RPMI8226 (cell line): Measurements from ENCODE around the gene MACO1.

Experiments
- DNase-seq: peaks from one replicate; pipeline ENCODE4 v3.0.0-alpha.2; 2015

Gene MACO1

DNA sequence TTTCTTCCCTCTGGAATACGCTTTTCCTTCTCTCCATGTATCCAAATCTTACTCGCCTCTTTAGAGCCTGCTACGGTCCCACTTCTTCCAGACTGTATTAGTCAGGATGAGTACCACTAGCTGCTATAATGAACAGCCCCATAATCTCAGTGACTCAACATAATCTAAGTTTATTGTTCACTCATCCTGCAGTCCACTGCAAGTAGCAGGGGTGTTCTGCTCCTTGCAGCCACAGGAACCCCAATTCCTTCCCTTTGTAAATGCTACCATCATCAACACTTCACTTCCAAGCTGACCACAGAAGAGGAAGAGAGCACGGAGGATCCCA, 94.6 kb downstream of the MACO1 start:
- no peak for DNase-seq

DNA sequence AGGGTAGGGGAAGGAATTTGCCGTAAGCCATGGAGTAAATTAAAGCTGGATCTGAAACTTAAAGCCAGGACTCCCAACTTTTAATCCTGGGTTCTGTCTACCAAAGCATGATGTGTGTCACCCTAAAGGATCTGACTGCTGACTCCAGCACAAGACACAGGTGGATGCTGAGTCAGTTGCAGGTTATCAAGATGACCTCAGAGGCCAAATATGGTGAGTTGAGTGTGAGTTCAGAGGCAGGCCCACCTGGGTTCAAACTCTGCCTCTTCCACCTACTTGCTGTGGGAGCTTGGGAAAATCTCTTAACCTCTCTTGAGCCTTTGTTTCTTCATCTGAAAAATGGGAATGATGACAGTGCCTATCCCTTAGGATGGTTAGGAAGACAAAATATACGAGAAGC, 96.1 kb downstream of the MACO1 start:
- peak; percentile 58 for DNase-seq

DNA sequence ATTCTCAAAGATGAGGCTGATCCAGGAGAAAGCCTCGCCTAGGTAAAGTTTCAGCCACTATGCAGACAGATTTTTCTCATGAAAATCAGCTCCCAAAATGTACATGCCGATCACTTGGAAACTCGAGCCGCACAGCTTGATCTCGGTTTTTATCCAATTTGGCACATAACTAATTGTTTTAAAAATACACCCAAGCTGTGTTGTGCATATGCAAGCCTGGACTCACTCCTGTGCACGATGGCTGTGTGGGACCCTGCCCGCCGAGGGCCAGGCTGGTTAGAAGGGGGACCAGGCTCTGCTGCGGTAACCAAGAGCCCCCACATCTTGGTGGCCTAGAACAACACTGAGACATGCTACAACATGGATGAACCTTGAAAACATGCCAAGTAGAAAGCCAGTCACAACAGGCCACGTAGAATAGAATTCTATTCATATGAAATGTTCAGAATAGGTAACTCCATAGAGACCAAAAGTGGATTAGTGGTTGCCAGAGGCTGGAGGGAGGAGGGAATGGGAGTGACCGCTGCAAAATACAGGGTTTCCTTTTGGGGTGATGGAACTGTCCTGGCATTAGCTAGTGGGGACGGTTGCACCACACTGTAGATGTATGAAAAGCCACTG, 96.6 kb downstream of the MACO1 start:
- DNase-seq: no peak

DNA sequence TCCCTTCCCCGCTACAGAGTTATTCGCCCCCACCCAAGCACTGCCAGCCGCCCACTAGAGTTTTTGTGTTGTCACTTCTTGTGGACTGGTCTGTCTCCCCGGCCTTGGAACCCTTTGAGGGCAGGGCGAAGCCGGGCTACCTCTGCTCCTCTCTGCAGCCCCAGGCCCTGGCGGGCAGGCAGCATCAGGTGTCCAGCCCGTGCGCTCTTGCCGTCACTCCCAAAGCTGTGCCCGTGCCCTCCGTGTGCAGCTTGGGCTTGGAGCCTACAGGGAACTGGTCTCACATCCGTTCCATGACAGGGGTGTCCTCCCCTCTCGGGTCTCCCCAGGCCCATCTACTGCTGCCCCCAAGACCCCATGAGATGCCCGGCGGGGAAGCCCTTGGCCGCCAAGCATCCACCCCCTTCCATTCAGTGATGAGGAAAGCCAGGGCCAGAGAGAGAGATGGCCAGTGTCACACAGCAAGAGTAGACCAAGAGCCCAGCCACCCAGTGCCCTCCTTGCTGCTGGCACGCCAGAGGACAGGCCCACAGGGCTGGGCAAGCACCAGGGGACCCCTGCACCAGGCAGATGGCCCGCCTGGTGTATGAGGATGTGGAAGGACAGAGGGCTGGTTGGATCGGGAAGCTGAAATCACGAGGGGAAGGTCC, 97.4 kb downstream of the MACO1 start:
- no peak for DNase-seq

DNA sequence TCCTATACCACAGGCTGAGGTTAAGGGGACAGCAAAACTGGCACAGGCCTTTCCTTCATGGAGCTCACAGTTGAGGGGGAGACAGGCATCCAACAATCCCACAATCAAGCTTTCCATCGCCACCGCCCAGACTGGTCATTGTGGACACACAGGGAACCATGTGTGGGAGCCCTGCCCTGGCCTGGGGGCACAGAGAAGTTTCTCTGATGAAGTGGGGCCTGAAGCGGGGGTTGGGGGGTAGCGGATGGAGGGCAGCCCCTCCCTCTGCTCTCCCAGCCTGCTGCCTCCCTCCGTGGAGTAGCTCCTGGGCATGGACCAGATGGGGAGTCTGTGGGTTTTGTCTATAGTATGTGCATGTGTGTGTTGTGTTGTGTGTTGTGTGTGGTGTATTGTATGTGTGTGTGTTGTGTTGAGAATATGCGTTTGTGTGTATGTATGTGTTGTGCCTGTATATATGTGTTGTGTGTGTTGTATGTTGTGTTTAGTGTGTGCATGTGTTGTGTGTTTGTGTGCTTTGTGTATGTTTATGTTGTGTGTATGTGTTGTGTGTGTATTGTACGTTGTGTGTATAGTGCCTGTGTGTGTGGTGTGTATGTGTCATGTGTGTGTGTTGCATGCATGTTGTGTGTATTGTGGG, 98.3 kb downstream of the MACO1 start:
- DNase-seq: no peak

DNA sequence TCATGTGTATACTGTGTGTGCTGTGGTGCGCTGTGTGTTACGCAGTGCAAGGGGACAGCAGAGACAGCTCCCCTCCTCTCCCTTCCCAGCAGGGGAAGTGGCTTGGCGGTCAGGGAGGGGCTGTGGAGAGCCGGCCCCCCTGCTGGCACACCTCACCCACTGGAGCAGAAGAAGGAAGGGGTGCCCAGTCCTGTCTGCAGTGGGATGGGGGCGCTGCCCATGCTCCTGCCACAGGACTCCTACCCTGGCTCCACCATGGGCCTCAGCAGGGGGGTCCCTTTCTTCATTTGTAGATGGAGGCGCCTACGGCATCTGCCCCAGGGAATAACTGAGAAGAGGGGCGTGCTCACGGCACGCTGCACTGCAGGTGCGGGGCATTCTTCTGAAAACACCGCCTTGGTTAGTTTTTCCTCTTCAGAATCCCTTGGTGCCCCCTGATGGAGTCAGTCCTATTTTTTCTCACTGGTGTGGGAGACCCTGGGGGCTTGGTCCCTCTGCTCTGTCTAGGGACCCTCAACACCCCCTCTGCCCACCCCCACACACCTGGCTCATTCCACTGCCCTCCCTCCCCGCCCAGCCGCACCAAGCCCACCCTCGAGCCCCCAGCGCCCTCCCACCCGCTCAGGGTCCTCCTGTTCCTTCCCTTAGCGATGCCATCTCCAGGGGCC, 99.0 kb downstream of the MACO1 start:
- DNase-seq: no peak

DNA sequence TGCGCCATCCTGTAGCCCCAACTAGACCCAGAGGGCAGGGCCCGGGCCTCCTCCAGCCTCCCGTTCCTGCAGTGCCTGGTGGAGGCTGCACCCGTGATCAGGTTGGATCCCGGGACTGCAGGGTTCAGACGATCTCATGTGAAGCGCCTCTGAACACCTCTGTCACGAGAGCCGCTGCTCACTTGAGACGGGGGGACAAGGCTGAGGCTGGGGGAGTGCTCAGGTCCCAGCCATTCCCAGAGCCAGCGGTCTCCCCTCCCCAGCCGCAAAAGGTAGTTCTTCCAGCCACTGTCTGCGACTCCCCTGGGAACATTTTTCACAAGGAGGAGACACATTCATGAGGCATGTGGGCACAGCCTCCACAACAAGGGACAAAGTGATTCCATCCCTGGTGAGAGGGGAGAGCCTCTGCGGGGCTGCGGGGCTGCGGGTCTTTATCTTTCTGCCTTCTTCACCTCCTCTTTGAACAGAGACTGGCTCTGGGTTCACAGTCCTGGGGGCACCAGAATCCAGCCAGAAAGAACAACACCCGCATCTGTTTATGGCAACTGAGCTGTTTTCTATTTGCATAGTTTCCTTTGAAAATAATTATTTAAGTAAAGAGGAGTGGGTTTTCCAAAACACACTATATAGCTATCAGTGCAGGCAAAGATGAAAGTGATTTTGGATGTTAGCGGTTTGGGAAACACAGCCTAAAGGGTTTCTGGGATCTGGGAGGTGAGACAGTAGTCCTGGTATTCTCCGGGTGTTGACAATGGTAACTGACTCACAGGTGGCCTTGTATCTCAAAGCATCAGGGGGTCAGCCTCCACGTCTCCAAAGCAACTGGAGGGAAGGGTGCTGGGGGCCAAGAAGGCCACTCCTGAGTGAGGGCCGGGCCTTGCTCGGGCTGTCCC, 99.7 kb downstream of the MACO1 start:
- DNase-seq: no peak

DNA sequence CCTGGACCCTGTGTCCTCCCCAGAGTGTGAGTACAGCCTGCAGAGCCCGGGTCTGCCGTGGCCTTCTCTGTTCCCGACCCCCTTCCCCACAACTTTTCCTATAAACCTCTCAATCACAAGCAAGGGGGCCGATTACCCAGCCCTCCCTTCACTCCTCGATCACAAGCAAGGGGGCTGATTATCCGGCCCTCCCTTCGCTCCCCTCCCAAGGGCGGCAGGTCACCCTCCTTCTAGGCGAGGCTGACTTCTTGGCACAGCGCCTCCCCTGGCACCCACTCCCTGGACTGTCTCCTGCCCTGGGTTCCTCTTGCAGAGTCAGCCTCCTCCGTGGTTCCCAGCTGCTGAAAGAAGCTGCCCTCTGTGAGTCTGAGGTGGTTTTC, 100.4 kb downstream of the MACO1 start:
- peak; percentile 77 for DNase-seq

DNA sequence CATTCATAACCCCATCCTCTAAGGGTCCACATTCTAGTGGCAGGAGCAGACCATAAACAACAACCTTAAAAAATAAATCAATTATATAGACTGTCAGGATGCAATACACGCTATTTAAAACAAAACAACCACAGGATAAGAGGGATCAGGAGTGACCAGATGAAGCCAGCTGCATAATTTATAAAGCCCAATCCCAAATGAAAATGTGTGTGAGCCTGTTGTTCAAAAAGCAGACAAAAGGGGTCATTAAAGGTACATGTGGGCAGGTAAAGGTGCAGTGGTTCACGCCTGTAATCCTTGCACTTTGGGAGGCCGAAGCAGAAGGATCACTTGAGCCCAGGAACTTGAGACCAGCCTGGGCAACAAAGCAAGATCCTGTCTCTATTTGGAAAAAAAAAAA, 102.3 kb downstream of the MACO1 start:
- DNase-seq: no peak

DNA sequence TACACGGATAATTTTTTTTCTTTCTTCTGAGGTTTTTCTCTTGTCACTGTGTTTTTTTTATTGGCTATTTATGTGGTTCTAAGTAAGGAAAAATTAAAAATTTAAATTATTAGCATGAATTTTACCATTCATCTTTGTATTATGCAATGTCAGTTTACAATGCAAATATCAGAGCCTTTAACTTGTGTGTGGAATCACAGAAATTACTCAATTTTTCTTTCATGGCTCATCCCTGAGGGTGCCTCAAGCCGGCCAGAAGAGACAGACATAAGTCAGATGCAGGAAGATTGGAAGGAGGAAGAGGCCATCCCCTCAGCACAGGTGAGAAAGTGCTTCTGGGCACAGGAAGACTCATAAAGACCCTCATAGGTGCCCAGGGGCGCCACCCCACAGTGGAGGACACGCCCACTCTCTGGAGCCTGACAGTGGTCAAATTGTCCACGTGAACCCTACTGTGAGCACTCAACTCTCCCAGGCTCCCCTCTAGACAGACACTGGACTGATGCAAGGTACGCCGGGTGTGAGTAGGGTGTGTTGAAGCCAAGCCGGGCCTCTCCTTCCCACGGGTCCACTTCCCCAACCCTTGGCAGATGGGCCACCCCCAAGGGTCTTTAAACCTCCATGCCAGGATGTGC, 103.2 kb downstream of the MACO1 start:
- no peak for DNase-seq

DNA sequence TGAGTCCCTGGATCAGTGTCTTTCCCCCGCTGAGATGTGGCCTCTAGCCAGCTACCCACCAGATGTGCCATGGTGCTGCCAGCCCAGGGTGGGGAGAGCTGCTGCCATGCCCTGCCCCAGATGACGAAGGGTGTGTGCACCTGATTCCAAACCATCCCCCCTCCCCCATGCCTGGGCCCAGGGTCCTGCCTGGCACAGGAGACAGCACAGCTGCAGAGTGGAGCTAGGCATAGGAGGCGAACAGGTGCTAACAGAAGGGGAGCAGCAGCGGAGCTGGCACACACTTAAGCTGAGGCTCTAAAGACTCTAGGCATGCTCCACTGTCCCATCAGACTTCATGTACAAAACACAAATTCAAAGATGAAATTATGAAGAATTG, 103.7 kb downstream of the MACO1 start:
- peak; percentile 59 for DNase-seq

DNA sequence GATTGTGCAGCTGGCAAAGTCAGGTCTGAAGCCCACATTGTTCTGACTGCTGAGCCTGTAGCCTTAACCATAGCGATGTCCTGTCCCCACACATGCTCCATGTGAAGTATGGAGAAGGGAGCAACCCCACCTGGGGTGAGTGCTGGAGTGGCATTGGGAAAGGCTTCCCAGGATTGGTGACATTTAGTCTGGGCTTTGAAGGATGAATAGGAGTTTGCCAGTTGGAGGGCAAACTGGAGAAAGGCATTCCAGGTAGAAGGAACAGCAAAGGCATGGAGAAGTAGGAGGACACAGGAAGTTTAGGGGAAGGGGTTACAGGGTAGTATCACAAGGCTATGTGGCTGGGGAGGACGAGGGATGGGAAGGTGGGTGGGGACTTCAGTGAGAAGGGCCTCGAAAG, 105.4 kb downstream of the MACO1 start:
- DNase-seq: no peak

DNA sequence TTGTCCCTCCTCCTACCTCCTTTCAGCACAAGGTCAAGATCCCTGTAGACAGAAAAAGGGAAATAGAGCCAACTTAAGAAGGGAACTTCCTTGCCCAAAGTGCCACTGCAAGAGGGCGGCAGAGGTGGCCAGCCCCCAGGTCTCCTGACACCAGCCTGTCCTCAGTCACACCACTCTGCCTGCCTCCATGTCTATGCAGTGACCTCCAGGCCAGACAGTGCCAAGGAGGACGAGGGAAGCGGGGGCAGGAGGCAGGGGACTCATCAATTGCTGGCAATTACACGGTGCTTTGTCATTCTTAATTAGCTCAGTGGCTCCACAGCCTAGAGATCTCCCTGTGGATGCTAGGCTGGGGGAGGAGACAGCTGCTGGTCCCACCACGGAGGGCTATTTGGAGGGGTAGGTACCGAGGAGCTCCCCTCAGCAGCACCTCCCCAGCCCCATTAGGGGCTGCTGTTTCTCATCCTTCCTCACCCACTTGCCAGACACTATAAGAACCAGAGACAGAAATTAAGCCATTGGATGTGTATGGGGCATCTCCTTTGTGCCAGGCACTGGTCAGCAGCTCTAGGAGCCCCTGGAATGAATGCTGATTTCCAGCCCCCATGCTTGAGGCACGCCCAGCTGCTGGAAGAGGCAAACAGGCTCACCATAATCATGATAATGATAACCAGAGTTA, 106.6 kb downstream of the MACO1 start:
- no peak for DNase-seq

DNA sequence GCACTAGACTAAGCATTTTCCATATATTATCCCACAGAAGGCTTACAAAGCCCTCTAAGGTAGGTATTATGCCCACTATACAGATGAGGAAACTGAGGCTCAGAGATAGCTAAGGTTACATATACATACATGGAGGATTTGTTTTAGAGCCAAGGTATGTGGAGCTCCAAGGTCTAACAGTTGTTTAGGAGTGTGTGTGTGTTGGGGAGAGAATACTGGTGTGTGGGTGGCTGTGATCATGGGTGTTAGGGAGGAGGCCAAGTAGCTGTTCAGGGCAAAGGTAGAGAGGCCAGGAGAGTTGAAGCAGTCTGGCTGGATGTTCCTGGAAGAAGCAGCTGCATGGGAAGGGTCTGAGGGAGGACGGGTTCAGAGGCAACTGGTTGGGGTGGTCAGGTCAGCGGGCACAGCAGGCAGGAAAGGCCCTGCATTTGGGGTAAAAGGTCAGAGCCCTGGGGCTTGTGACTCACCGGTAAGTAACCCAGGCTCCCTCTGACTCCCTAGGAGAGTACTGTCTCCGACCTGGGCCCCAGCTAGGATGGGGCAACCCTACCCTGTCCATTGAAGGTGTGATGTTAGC, 107.6 kb downstream of the MACO1 start:
- DNase-seq: no peak

DNA sequence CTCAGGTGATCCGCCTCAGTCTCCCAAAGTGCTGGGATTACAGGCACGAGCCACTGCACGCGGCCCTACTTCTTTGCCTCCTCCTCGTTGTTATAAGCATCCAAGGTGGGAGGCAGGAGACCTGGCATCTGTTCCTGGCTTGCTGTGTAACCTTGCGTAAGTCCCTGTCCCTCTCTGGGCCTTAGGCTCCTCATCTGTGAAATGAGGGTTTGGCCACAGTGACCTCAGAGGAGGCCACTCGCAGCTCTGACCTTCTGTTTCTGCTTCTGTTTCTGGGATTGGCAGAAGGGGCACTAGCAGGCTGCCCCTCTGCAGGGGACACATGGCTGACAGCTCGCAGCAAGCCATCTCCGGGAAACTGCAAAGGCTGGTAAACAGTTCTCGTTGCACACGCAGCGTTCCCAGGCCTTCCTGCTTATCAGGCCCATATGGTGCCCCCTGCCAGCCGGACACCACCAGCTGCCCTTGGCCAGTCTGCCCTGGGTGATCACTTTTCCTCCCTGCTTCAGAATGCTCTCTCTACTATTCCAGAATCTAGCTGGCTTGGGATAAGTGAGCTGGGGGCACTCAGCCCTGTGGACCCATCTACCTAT, 110.1 kb downstream of the MACO1 start:
- no peak for DNase-seq

DNA sequence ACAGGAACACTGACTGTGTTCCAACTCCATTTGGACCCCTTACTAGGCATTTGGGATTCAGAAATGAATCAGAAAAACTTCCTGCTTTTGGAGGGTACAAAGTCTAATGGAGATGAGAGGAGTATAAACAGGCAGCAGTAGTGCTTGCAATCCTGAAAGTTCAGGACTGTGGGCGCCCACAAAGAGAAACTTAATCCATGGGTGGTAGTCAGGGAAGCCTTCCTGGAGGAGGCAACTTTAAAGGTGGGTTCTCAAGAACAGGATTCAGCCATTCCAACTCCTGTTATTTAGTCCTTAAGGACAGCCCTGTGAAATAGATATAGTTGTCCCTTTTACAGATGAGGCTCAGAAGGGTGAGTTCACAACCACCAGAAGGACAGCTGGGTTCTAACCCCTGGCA, 110.7 kb downstream of the MACO1 start:
- no peak for DNase-seq

DNA sequence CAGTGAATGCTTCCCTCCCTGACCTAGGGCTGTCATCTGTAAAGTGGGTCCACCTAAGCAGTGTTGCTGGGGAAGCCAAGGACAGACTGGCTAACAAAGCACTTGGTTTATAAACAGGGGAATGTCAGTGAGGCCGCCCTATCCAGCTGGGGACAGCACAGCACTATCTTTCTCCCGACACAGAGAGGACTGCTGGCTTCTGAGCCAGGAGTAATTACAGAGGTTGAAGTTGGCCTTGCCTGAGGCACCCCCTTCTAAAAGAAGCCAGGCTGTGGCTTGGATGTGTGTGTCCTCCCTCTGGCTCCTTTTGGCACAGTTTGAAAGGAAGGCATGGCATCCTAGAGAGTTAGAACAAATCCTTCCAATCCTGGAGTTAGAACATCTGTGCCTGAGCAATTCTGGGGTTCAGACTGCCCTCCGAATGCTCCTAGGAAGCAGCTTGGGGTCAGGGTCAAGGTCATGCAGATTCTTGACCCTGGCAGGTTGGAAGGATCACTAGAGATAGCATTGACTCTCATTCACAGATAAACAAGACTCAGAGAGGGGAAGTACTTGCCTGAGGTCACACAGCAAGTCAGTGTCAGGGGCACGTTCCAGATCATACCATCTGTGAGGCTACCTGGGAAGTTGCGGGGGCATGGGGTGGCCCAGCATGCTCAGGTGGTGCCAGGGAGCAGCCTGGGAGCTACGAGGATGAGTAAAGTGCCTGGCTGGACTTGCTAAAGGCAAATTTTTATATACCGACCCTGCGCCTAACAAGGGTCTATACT, 111.4 kb downstream of the MACO1 start:
- DNase-seq: no peak

DNA sequence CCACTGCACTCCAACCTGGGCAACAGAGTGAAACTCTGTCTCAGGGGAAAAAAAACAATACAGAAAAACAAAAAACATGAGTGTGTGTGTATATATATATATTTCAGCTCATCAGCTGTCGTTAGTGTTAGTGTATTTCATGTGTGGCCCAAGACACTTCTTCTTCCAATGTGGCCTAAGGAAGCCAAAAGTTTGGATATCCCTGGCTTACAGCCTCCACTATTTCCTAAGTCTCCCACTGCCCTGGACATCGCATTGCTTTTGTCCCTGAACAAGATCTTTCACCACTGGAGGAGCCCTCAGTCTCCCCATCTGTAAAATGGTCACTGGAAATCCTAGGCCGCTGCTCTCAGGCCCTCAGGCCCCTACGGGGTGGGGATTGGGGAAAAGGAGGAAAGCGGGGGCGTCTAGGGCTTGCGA, 112.3 kb downstream of the MACO1 start:
- DNase-seq: no peak

DNA sequence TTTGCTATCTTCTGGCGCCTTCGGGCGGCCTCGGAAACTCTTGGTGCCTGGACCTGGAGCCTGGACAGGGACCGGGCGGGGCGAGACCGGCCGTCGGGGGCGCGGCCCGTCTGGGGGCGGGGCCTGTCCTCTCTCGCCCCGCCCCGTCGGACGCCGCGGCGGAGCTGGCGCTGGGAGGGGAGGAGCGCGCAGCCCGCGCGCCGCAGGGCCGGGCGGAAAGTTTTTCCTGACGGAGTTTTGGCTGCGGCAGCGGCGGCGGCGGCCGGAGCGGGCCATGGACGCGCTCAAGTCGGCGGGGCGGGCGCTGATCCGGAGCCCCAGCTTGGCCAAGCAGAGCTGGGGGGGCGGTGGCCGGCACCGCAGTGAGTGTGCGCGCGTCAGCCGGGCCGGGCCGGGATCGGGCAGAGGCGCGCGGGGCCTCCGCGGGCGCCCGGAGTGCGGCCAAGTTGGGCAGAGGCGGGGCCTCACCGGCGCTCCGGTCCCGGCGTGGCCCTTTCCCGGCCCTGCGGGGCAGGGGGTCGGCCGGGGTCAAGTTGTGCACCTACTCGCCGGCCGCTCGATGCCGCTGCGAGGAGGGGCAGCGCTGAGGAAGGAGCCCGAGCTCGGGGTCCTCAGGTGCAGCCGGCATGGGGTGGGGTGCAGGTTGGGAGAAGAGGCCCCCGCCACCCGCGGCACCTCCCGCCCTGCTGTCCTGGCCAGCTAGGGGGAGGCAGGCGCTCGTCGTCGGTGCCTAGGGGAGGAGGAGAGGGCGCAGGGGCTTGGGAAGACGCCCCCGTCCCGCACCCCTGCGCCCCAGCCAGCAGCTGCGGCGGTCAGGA, 112.9 kb downstream of the MACO1 start, which contains the start of gene LDLRAP1:
Gene LDLRAP1 (plus strand): TSS at position 182 of the 818 bp plus-strand sequence. CDS start 93 bp downstream, at position 275.
- peak; percentile 87 for DNase-seq
